Measurements from ENCODE around the gene LRP1. TPM values are rescaled to one million over a fixed set of nuclear protein-coding genes. Genes with fewer than 3 reads are reported as not detected.

Gene LRP1
- polyA plus RNA-seq, 4 donors = 65.3 to 234 (median 81.0) TPM

GRCh38 chr12:57151741-57152630, 23.7 kb downstream of the LRP1 start:
- no peak for DNase-seq (ENCODE audit: low read depth in 4 of 4, low spot score in 3 of 4)

GRCh38 chr12:57152639-57153038, 24.4 kb downstream of the LRP1 start:
- DNase-seq (ENCODE audit: low read depth in 4 of 4, low spot score in 3 of 4) = no peak

- DNase-seq (ENCODE audit: low read depth in 4 of 4, low spot score in 3 of 4) = no peak
Measured at GRCh38 chr12:57153415-57153997, 25.2 kb downstream of the LRP1 start.

GRCh38 chr12:57154076-57154475, 25.8 kb downstream of the LRP1 start:
- DNase-seq (ENCODE audit: low read depth in 4 of 4, low spot score in 3 of 4) = no peak

GRCh38 chr12:57154804-57155434, 26.6 kb downstream of the LRP1 start:
- no peak for DNase-seq (ENCODE audit: low read depth in 4 of 4, low spot score in 3 of 4)

GRCh38 chr12:57156701-57157403, 28.6 kb downstream of the LRP1 start:
- DNase-seq (ENCODE audit: low read depth in 4 of 4, low spot score in 3 of 4) = no peak

- no peak for DNase-seq (ENCODE audit: low read depth in 4 of 4, low spot score in 3 of 4)
Measured at GRCh38 chr12:57157588-57158173, 29.4 kb downstream of the LRP1 start.

- no peak for DNase-seq (ENCODE audit: low read depth in 4 of 4, low spot score in 3 of 4)
Measured at GRCh38 chr12:57158186-57158585, 29.9 kb downstream of the LRP1 start.

- no peak for DNase-seq (ENCODE audit: low read depth in 4 of 4, low spot score in 3 of 4)
Measured at GRCh38 chr12:57158665-57159064, 30.4 kb downstream of the LRP1 start.

- no peak for DNase-seq (ENCODE audit: low read depth in 4 of 4, low spot score in 3 of 4)
Measured at GRCh38 chr12:57159311-57159710, 31.0 kb downstream of the LRP1 start.

GRCh38 chr12:57160040-57160439, 31.8 kb downstream of the LRP1 start:
- no peak for DNase-seq (ENCODE audit: low read depth in 4 of 4, low spot score in 3 of 4)

- no peak for DNase-seq (ENCODE audit: low read depth in 4 of 4, low spot score in 3 of 4)
Measured at GRCh38 chr12:57160741-57161140, 32.5 kb downstream of the LRP1 start.

GRCh38 chr12:57161491-57161890, 33.2 kb downstream of the LRP1 start:
- DNase-seq (ENCODE audit: low read depth in 4 of 4, low spot score in 3 of 4) = no peak

GRCh38 chr12:57162553-57163125, 34.4 kb downstream of the LRP1 start:
- no peak for DNase-seq (ENCODE audit: low read depth in 4 of 4, low spot score in 3 of 4)

GRCh38 chr12:57164454-57164853, 36.2 kb downstream of the LRP1 start:
- DNase-seq (ENCODE audit: low read depth in 4 of 4, low spot score in 3 of 4) = no peak

GRCh38 chr12:57164966-57165625, 36.8 kb downstream of the LRP1 start:
- no peak for DNase-seq (ENCODE audit: low read depth in 4 of 4, low spot score in 3 of 4)

GRCh38 chr12:57165741-57166140, 37.5 kb downstream of the LRP1 start:
- DNase-seq (ENCODE audit: low read depth in 4 of 4, low spot score in 3 of 4) = no peak

- DNase-seq (ENCODE audit: low read depth in 4 of 4, low spot score in 3 of 4) = no peak
Measured at GRCh38 chr12:57166971-57167371, 38.7 kb downstream of the LRP1 start.

GRCh38 chr12:57168058-57168457, 39.8 kb downstream of the LRP1 start:
- no peak for DNase-seq (ENCODE audit: low read depth in 4 of 4, low spot score in 3 of 4)

Data from left renal pelvis (tissue), 4 donors.